HL-60 (cell line): ENCODE measurements around the gene RTN4.

ENCODE experiments used
- DNase-seq, 2 experiments: peaks; one replicate each; pipeline ENCODE4 v3.0.0-alpha.2; 2010 to 2020; ENCODE audit warnings: low read depth in 1 of 2, low spot score in 1 of 2
- H3K27ac ChIP-seq: fragments of 250-450 bp; sonication (Bioruptor Pico); replicated peaks from 2 replicates; pipeline ENCODE4 v1.5.1; 2020; ENCODE audit warnings: mild to moderate bottlenecking, moderate library complexity
- H3K27me3 ChIP-seq: fragments of 250-450 bp; sonication (Bioruptor Pico); 2 replicates; pipeline ENCODE4 v1.5.1; 2021; ENCODE audit warnings: mild to moderate bottlenecking, moderate library complexity; ENCODE audit not compliant: insufficient read depth, poor library complexity, severe bottlenecking
- H3K4me3 ChIP-seq: replicated peaks from 2 replicates; pipeline ENCODE4 v1.5.1; 2011; ENCODE audit warnings: mild to moderate bottlenecking, control low read depth, low read length; ENCODE audit not compliant: insufficient read depth
- CTCF ChIP-seq: IDR thresholded peaks from one replicate; pipeline ENCODE4 v1.5.1; 2011; ENCODE audit warnings: low read length, control low read depth, inconsistent platforms; ENCODE audit not compliant: insufficient read depth
- GABPA ChIP-seq: IDR thresholded peaks from 2 replicates; pipeline ENCODE4 v1.6.1; 2012; ENCODE audit warnings: low read depth
- POLR2AphosphoS5 ChIP-seq: IDR thresholded peaks from 2 replicates; pipeline ENCODE4 v1.6.1; 2012; ENCODE audit warnings: low read depth
- REST ChIP-seq: IDR thresholded peaks from 2 replicates; pipeline ENCODE4 v1.6.1; 2012; ENCODE audit warnings: low read depth; ENCODE audit not compliant: insufficient replicate concordance
- SPI1 ChIP-seq: IDR thresholded peaks from 2 replicates; pipeline ENCODE4 v1.6.1; 2012; ENCODE audit warnings: low read depth, mild to moderate bottlenecking, borderline replicate concordance

Gene RTN4

GRCh38 chr2:55059793-55060192 lies 9.5 kb upstream of the RTN4 start:
- H3K27me3 ChIP-seq, result no peaks in the 10 kb centered on the region
- TF ChIP-seq REST (no peak), GABPA (no peak), SPI1 (no peak), CTCF (no peak), POLR2AphosphoS5 (no peak)
- DNase-seq, result no peak

GRCh38 chr2:55057474-55057873 lies 7.2 kb upstream of the RTN4 start:
- TF ChIP-seq CTCF (no peak), SPI1 (no peak), REST (no peak)
- no peak for DNase-seq

More at GRCh38 chr2:55059793-55060192, 9.5 kb upstream of the RTN4 start:
- H3K27ac ChIP-seq, result no peak overlapping the region
- H3K4me3 ChIP-seq, result no peak overlapping the region

GRCh38 chr2:55056024-55056521 lies 5.8 kb upstream of the RTN4 start:
- DNase-seq, result no peak
- H3K4me3 ChIP-seq, result no peak overlapping the region
- no peak for TF ChIP-seq POLR2AphosphoS5
- TF ChIP-seq REST, result no peak
- TF ChIP-seq CTCF, result no peak
- TF ChIP-seq SPI1, result no peak
- no peak for TF ChIP-seq GABPA
- H3K27ac ChIP-seq, result no peak overlapping the region
- H3K27me3 ChIP-seq, result no peaks in the 10 kb centered on the region

More at GRCh38 chr2:55057474-55057873, 7.2 kb upstream of the RTN4 start:
- Histone ChIP-seq H3K27me3 (no peaks in the 10 kb centered on the region), H3K27ac (no peak overlapping the region), H3K4me3 (no peak overlapping the region)
